Neuronal stem cell (in vitro differentiated cells): ENCODE results near the gene OSBPL6.

Experiments
- DNase-seq: peaks from one replicate; pipeline ENCODE4 v3.0.0-alpha.2; 2013; ENCODE audit warnings: low spot score
- H2AFZ ChIP-seq: one replicate; pipeline ENCODE4 v1.6.1; 2013; ENCODE audit warnings: mild to moderate bottlenecking, low read length, inconsistent platforms
- H2AK5ac ChIP-seq: 2 replicates; pipeline ENCODE4 v1.6.1; 2013; ENCODE audit warnings: low read depth, mild to moderate bottlenecking, inconsistent platforms, low read length, moderate library complexity, mixed read lengths
- H2BK120ac ChIP-seq: 2 replicates; pipeline ENCODE4 v1.6.1; 2013; ENCODE audit warnings: low read depth, mild to moderate bottlenecking, inconsistent platforms, low read length, moderate library complexity, mixed read lengths
- H2BK12ac ChIP-seq: one replicate; pipeline ENCODE4 v1.6.1; 2013; ENCODE audit warnings: low read length, inconsistent platforms
- H2BK15ac ChIP-seq: 2 replicates; pipeline ENCODE4 v1.6.1; 2013; ENCODE audit warnings: mild to moderate bottlenecking, low read length, inconsistent platforms, mixed read lengths
- H2BK5ac ChIP-seq: one replicate; pipeline ENCODE4 v1.6.1; 2013; ENCODE audit warnings: inconsistent platforms, mild to moderate bottlenecking, low read length, moderate library complexity
- H3K14ac ChIP-seq: one replicate; pipeline ENCODE4 v1.6.1; 2013; ENCODE audit warnings: low read length, inconsistent platforms
- H3K18ac ChIP-seq: 2 replicates; pipeline ENCODE4 v1.6.1; 2013; ENCODE audit warnings: low read length, inconsistent platforms
- H3K23ac ChIP-seq: 2 replicates; pipeline ENCODE4 v1.6.1; 2013; ENCODE audit warnings: low read depth, mild to moderate bottlenecking, mixed read lengths, low read length, inconsistent platforms; ENCODE audit not compliant: poor library complexity
- H3K27ac ChIP-seq: replicated peaks from 3 replicates; pipeline ENCODE4 v1.5.1; 2013; ENCODE audit warnings: low read length, inconsistent platforms
- H3K27me3 ChIP-seq, 3 experiments: 2 replicates each; pipeline ENCODE4 v1.6.1; 2013; ENCODE audit warnings: low read length in 3 of 3, mild to moderate bottlenecking in 2 of 3, inconsistent platforms in 1 of 3, low read depth in 1 of 3, mixed read lengths in 1 of 3, moderate library complexity in 1 of 3; ENCODE audit not compliant: control insufficient read depth in 3 of 3, insufficient read depth in 3 of 3
- H3K36me3 ChIP-seq, 2 donors: replicated peaks in 1 of 2; 2 replicates each; pipeline ENCODE4 v1.6.1; 2013; ENCODE audit warnings: low read length in 2 of 2; ENCODE audit not compliant: control insufficient read depth in 2 of 2, insufficient read depth in 2 of 2
- H3K4ac ChIP-seq: 2 replicates; pipeline ENCODE4 v1.6.1; 2013; ENCODE audit warnings: inconsistent platforms, mild to moderate bottlenecking, low read length, moderate library complexity
- H3K4me1 ChIP-seq, 2 donors: 1 replicate in 1 of 2; 2 replicates in 1 of 2; pipeline ENCODE4 v1.6.1; 2013; ENCODE audit warnings: low read length in 2 of 2, low read depth in 1 of 2; ENCODE audit not compliant: control insufficient read depth in 2 of 2, insufficient read depth in 1 of 2
- H3K4me2 ChIP-seq: one replicate; pipeline ENCODE4 v1.6.1; 2013; ENCODE audit warnings: mild to moderate bottlenecking, low read length, inconsistent platforms; ENCODE audit not compliant: insufficient read depth, poor library complexity, severe bottlenecking
- H3K4me3 ChIP-seq, 2 donors: 2 replicates each; pipeline ENCODE4 v1.5.1; 2013; ENCODE audit warnings: low read length in 2 of 2, mild to moderate bottlenecking in 2 of 2, inconsistent platforms in 1 of 2, moderate library complexity in 1 of 2
- H3K79me1 ChIP-seq: one replicate; pipeline ENCODE4 v1.6.1; 2013; ENCODE audit warnings: low read depth, mild to moderate bottlenecking, inconsistent platforms, low read length, moderate library complexity
- H3K9ac ChIP-seq: one replicate; pipeline ENCODE4 v1.6.1; 2013; ENCODE audit warnings: mild to moderate bottlenecking, low read depth, low read length, inconsistent platforms; ENCODE audit not compliant: poor library complexity
- H3K9me3 ChIP-seq, 2 donors: replicated peaks in 1 of 2; 2 replicates each; pipeline versions ENCODE3 to v1.6.1; 2013; ENCODE audit warnings: low read length in 2 of 2, mild to moderate bottlenecking in 2 of 2, inconsistent platforms in 1 of 2, low read depth in 1 of 2, mixed read lengths in 1 of 2, moderate library complexity in 1 of 2; ENCODE audit not compliant: control insufficient read depth in 2 of 2, insufficient read depth in 1 of 2
- H4K8ac ChIP-seq: one replicate; pipeline ENCODE4 v1.6.1; 2013; ENCODE audit warnings: low read depth, mild to moderate bottlenecking, inconsistent platforms, low read length, moderate library complexity
- H4K91ac ChIP-seq: one replicate; pipeline ENCODE4 v1.6.1; 2013; ENCODE audit warnings: low read length, low read depth, mild to moderate bottlenecking, inconsistent platforms; ENCODE audit not compliant: poor library complexity
- WGBS, 2 donors: extraction: QIAGEN DNeasy Blood & Tissue Kit; methylation state at CpG; one replicate each; pipeline ENCODE4 v1.1.7; 2013; ENCODE audit warnings: missing lambda C conversion rate in 2 of 2, mixed read lengths in 1 of 2; ENCODE audit not compliant: insufficient read length in 2 of 2, insufficient replicate concordance in 1 of 2; ENCODE audit errors: extremely low coverage in 2 of 2; 5-methylcytosine and 5-hydroxymethylcytosine counted together

OSBPL6 gene

GRCh38 chr2:178449700-178450523 lies 255.6 kb downstream of the OSBPL6 start:
- Histone ChIP-seq H3K14ac (no peak overlapping the region), H2BK120ac (no peak overlapping the region), H3K9me3 (no peaks in the 10 kb centered on the region), H2AK5ac (no peak overlapping the region), H3K4me1 (peaks cover 6 to 23% of the 10 kb centered on the region in 2 donors), H2BK5ac (peak overlapping the region; percentile 100), H3K9ac (peak overlapping the region; percentile 92), H3K36me3 (peaks cover 19 to 52% of the 10 kb centered on the region in 2 donors), H3K27me3 (no peaks in the 10 kb centered on the region), H2BK15ac (no peak overlapping the region), H3K18ac (peak overlapping the region; percentile 92), H3K79me1 (peaks cover 8% of the 10 kb centered on the region), H3K4ac (no peak overlapping the region), H3K4me3 (peak overlapping the region; percentile 93 to 98), H3K23ac (peak overlapping the region; percentile 100), H3K4me2 (peak overlapping the region; percentile 74), H3K27ac (no peak overlapping the region), H4K8ac (no peak overlapping the region), H2AFZ (peak overlapping the region; percentile 100), H2BK12ac (no peak overlapping the region), H4K91ac (no peak overlapping the region)
- peak; percentile 1 for DNase-seq
- no CpG with 5 or more reads among the region's 18 CpGs for WGBS, 2 donors

DNA sequence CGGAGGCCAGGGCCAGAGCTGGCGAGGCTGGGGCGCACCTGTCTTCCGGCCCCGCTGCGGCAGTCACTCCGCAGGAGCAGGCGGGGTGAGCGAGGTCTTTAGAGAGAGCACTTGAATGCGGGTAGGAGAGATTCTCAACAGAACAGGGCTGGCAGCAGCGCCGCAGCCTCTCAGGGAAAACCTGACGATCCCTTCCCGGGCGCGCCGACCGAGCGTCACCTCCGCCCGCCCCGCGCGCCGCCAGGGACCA lies 256.1 kb downstream of the OSBPL6 start:
- peak overlapping the region; percentile 100 for H3K23ac ChIP-seq
- H3K9ac ChIP-seq = peak overlapping the region; percentile 92
- H2BK120ac ChIP-seq = no peak overlapping the region
- H4K8ac ChIP-seq = no peak overlapping the region
- no peak overlapping the region for H4K91ac ChIP-seq
- WGBS, 2 donors = no CpG with 5 or more reads among the region's 25 CpGs
- H3K4me2 ChIP-seq = peak overlapping the region; percentile 74
- no peak overlapping the region for H2BK12ac ChIP-seq
- H3K36me3 ChIP-seq = peaks cover 14 to 46% of the 10 kb centered on the region in 2 donors
- peak overlapping the region; percentile 100 for H2BK5ac ChIP-seq
- H3K27ac ChIP-seq = no peak overlapping the region
- H3K18ac ChIP-seq = peak overlapping the region; percentile 92
- peaks cover 8% of the 10 kb centered on the region for H3K79me1 ChIP-seq
- H2AFZ ChIP-seq = peak overlapping the region; percentile 100
- DNase-seq = no peak
- H2BK15ac ChIP-seq = no peak overlapping the region
- no peaks in the 10 kb centered on the region for H3K9me3 ChIP-seq
- peaks cover 6 to 23% of the 10 kb centered on the region in 2 donors for H3K4me1 ChIP-seq
- no peak overlapping the region for H2AK5ac ChIP-seq
- peak overlapping the region; percentile 93 to 98 for H3K4me3 ChIP-seq
- H3K27me3 ChIP-seq = no peaks in the 10 kb centered on the region
- no peak overlapping the region for H3K14ac ChIP-seq
- H3K4ac ChIP-seq = no peak overlapping the region

- H2BK12ac ChIP-seq = peak within 1 kb of the TSS; percentile 97
- H3K27ac ChIP-seq = peak within 1 kb of the TSS; percentile 100
These were observed 256.6 kb downstream of the OSBPL6 start, which contains the start of the genes PJVK and PRKRA for GRCh38 chr2:178450774-178451525. TSS of gene PJVK (plus strand) at chr2:178451378. CDS start at chr2:178453410, 2,032 bp downstream. TSS of gene PRKRA (minus strand) at chr2:178451175. CDS start at chr2:178451030, 145 bp downstream.

DNA sequence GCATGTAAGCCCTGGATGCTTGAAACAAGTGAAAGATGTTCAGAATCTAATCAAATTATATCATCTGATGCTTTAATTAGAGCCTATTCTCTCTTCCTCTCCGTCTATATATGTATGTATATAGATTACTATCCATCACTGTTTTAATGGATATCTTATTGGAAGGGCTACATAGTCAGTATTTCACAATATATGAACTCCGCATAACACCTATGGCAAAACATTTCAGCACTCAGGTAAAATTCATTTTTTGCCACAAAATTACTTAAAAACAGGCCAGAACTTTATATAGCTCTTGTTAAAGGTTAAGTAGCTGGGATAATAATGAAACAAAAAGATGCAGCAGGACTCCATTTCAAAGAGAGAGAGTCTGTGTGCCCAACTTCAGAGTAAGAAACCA lies 258.0 kb downstream of the OSBPL6 start:
- H3K36me3 ChIP-seq = peaks cover 11 to 29% of the 10 kb centered on the region in 2 donors
- no peak overlapping the region for H3K4me2 ChIP-seq
- H3K18ac ChIP-seq = no peak overlapping the region
- H2BK15ac ChIP-seq = no peak overlapping the region
- H3K27ac ChIP-seq = no peak overlapping the region
- H4K91ac ChIP-seq = no peak overlapping the region
- no peak overlapping the region for H3K14ac ChIP-seq
- no peak overlapping the region for H3K9ac ChIP-seq
- H2AK5ac ChIP-seq = no peak overlapping the region
- H3K23ac ChIP-seq = no peak overlapping the region
- no peak overlapping the region for H2AFZ ChIP-seq
- H3K79me1 ChIP-seq = peaks cover 8% of the 10 kb centered on the region
- no CpG with 5 or more reads among the region's 2 CpGs for WGBS, 2 donors
- no peak overlapping the region for H2BK120ac ChIP-seq
- DNase-seq = no peak
- no peak overlapping the region for H2BK5ac ChIP-seq
- no peaks in the 10 kb centered on the region for H3K27me3 ChIP-seq
- no peak overlapping the region for H3K4me3 ChIP-seq
- H3K4ac ChIP-seq = no peak overlapping the region
- H3K4me1 ChIP-seq = peaks cover 6 to 23% of the 10 kb centered on the region in 2 donors
- H4K8ac ChIP-seq = no peak overlapping the region
- H2BK12ac ChIP-seq = no peak overlapping the region
- no peaks in the 10 kb centered on the region for H3K9me3 ChIP-seq

More at GRCh38 chr2:178450774-178451525, 256.6 kb downstream of the OSBPL6 start, which contains the start of the genes PJVK and PRKRA:
- H3K4me2 ChIP-seq = peak within 1 kb of the TSS; percentile 74
- no CpG with 5 or more reads among the region's 76 CpGs for WGBS, 2 donors
- peaks cover 8% of the 10 kb centered on the region for H3K79me1 ChIP-seq
- peak within 1 kb of the TSS; percentile 98 for H3K4ac ChIP-seq
- peak within 1 kb of the TSS; percentile 94 for H3K14ac ChIP-seq
- H3K4me3 ChIP-seq = peak within 1 kb of the TSS; percentile 93 to 98
- peak within 1 kb of the TSS; percentile 100 for H2BK5ac ChIP-seq
- peak within 1 kb of the TSS; percentile 100 for H3K23ac ChIP-seq
- no peaks in the 10 kb centered on the region for H3K9me3 ChIP-seq
- H3K9ac ChIP-seq = peak within 1 kb of the TSS; percentile 100
- H3K36me3 ChIP-seq = peaks cover 14 to 41% of the 10 kb centered on the region in 2 donors
- H3K27me3 ChIP-seq = no peaks in the 10 kb centered on the region
- H2BK15ac ChIP-seq = peak within 1 kb of the TSS; percentile 97
- H2AK5ac ChIP-seq = peak within 1 kb of the TSS; percentile 98
- peak within 1 kb of the TSS; percentile 93 for H4K8ac ChIP-seq
- peak; percentile 97 for DNase-seq
- peak within 1 kb of the TSS; percentile 87 for H2BK120ac ChIP-seq
- peak within 1 kb of the TSS; percentile 100 for H3K18ac ChIP-seq
- H4K91ac ChIP-seq = peak within 1 kb of the TSS; percentile 53
- H3K4me1 ChIP-seq = peaks cover 6 to 23% of the 10 kb centered on the region in 2 donors
- H2AFZ ChIP-seq = peak within 1 kb of the TSS; percentile 100
